Measurements from ENCODE around the gene ENOX1.

- no peak for TF ChIP-seq RNF2 (IDR thresholded peaks at IDR 0.05; ENCODE audit: borderline replicate concordance, low read depth)
- TF ChIP-seq HMGXB4 (CRISPR knock-in tag; IDR thresholded peaks at IDR 0.05; ENCODE audit: borderline replicate concordance): no peak
- no peak for TF ChIP-seq POLR2A (IDR thresholded peaks at IDR 0.05; ENCODE audit: low read length)
- no peak for TF ChIP-seq POLR2AphosphoS2 (conservative IDR thresholded peaks at IDR 0.05; ENCODE audit: low read length)
- TF ChIP-seq CTCF (IDR thresholded peaks at IDR 0.05): no peak
- no peak for TF ChIP-seq MYC (IDR thresholded peaks at IDR 0.05; ENCODE audit: borderline replicate concordance, low read length)
- no peak for TF ChIP-seq ZNF302 (CRISPR knock-in tag; IDR thresholded peaks at IDR 0.05)
- TF ChIP-seq JUNB (IDR thresholded peaks at IDR 0.05): no peak
- TF ChIP-seq MAZ (IDR thresholded peaks at IDR 0.05; ENCODE audit: borderline replicate concordance, low read depth, low read length): no peak
- no peak for TF ChIP-seq REST (IDR thresholded peaks at IDR 0.05)
Observed at GRCh38 chr13:43331672-43332071, 455.1 kb downstream of the ENOX1 start.
